K562 (cell line): ENCODE results near the gene SH3BP4. TPM values are rescaled to one million over a fixed set of nuclear protein-coding genes. Genes with fewer than 3 reads are reported as not detected.

Source experiments
- ATAC-seq: fragments of 200-7000 bp; cut with Tn5 transposase; 3 replicates; pipeline ENCODE4 v1.9.1; 2020; ENCODE audit warnings: moderate library complexity
- BruUV-seq: library from RNA; stranded (reverse); fragments of 400-500 nt; replicated peaks from 2 replicates; lab custom pipeline; 2021; lab: Mats Ljungman, UMichigan
- CTCF ChIA-PET: fragments of 300-600 bp; formaldehyde crosslinking; extraction: SDS; loops from one replicate; lab custom pipeline; 2021; ENCODE audit warnings: low intra/inter-chr PET ratio; lab: Yijun Ruan, JAX
- POLR2A ChIA-PET: fragments of 300-600, 350-650 bp; sonication (Branson Sonifier 250); formaldehyde crosslinking; extraction: SDS; loops from one replicate; lab custom pipeline; 2021; ENCODE audit warnings: antibody characterized with exemption, inconsistent platforms; lab: Yijun Ruan, JAX
- DNase-seq, 4 experiments: peaks; one replicate each; pipeline versions ENCODE4 v3.0.0 to v3.0.0-alpha.2; 2011 to 2018; ENCODE audit warnings: low spot score in 3 of 4, mixed read lengths in 3 of 4; ENCODE audit errors: extremely low read depth in 1 of 4
- FAIRE-seq: peaks from 2 replicates; lab custom pipeline; 2011; peaks lifted over from hg19 to GRCh38; lab: Jason Lieb, UNC
- H2AFZ ChIP-seq: 2 replicates; pipeline ENCODE4 v1.6.0; 2011; ENCODE audit warnings: low read depth, low read length, control low read depth, inconsistent platforms
- H3K27ac ChIP-seq: fragments of 200-600 bp; 3 replicates; pipeline ENCODE4 v1.8.0; 2011; ENCODE audit warnings: low read depth, mild to moderate bottlenecking, control low read depth, inconsistent platforms, low read length, moderate library complexity, mixed read lengths; ENCODE audit errors: extremely low read depth
- H3K27me3 ChIP-seq, 2 experiments: fragments of 300-600 bp in 1 of 2; 2 replicates in 1 of 2; 3 replicates in 1 of 2; pipeline versions ENCODE4 v1.6.0 to v1.8.0; 2011; ENCODE audit warnings: inconsistent platforms in 2 of 2, low read length in 2 of 2, mild to moderate bottlenecking in 1 of 2, mixed read lengths in 1 of 2, moderate library complexity in 1 of 2; ENCODE audit not compliant: control insufficient read depth in 2 of 2, insufficient read depth in 2 of 2
- H3K36me3 ChIP-seq: fragments of 300-600 bp; 3 replicates; pipeline ENCODE4 v1.8.0; 2011; ENCODE audit warnings: mild to moderate bottlenecking, low read length, inconsistent platforms; ENCODE audit not compliant: control insufficient read depth, insufficient read depth
- H3K4me1 ChIP-seq, 2 experiments: fragments of 200-600 bp in 1 of 2; replicated peaks in 1 of 2; 2 replicates in 1 of 2; 3 replicates in 1 of 2; pipeline versions ENCODE4 v1.5.1 to v1.8.0; 2011; ENCODE audit warnings: inconsistent platforms in 2 of 2, low read length in 2 of 2, mild to moderate bottlenecking in 1 of 2, mixed read lengths in 1 of 2, moderate library complexity in 1 of 2; ENCODE audit not compliant: control insufficient read depth in 2 of 2, insufficient read depth in 2 of 2
- H3K4me2 ChIP-seq: 2 replicates; pipeline ENCODE4 v1.6.1; 2011; ENCODE audit warnings: low read length, control low read depth, inconsistent platforms, mixed read lengths; ENCODE audit not compliant: insufficient read depth
- H3K4me3 ChIP-seq: fragments of 200-600 bp; sonication (generic), shearing (Covaris generic); 2 replicates; pipeline ENCODE4 v1.5.1; 2016; ENCODE audit warnings: control low read depth, inconsistent platforms
- H3K79me2 ChIP-seq: fragments of 200-600 bp; 3 replicates; pipeline ENCODE4 v1.8.0; 2011; ENCODE audit warnings: low read length, inconsistent platforms; ENCODE audit not compliant: control insufficient read depth, insufficient read depth
- H3K9ac ChIP-seq, 2 experiments: 2 replicates each; pipeline versions ENCODE4 v1.6.0 to v1.6.1; 2011; ENCODE audit warnings: low read depth in 2 of 2, low read length in 2 of 2, control low read depth in 1 of 2, inconsistent platforms in 1 of 2, mild to moderate bottlenecking in 1 of 2, mixed read lengths in 1 of 2; ENCODE audit not compliant: insufficient read depth in 1 of 2
- H3K9me1 ChIP-seq: one replicate; pipeline ENCODE4 v1.6.0; 2011; ENCODE audit warnings: inconsistent platforms, mild to moderate bottlenecking, low read length, moderate library complexity; ENCODE audit not compliant: control insufficient read depth, insufficient read depth
- H3K9me3 ChIP-seq: replicated peaks from 2 replicates; pipeline ENCODE4 v1.5.1; 2011; ENCODE audit warnings: low read depth, low read length, inconsistent platforms; ENCODE audit not compliant: control insufficient read depth, insufficient read depth
- H4K20me1 ChIP-seq: replicated peaks from 2 replicates; pipeline ENCODE4 v1.6.1; 2011; ENCODE audit warnings: low read length, inconsistent platforms, mixed read lengths; ENCODE audit not compliant: control insufficient read depth, insufficient read depth
- CXXC5 ChIP-seq: fragments of 250-450 bp; sonication (Bioruptor Pico); IDR thresholded peaks from 2 replicates; pipeline ENCODE4 v1.8.0; 2022; ENCODE audit warnings: inconsistent platforms, mild to moderate bottlenecking, moderate library complexity
- FOXJ2 ChIP-seq: fragments of 200-800 bp; sonication (Bioruptor generic); IDR thresholded peaks from 2 replicates; pipeline ENCODE4 v1.6.1; 2016; ENCODE audit warnings: missing genetic modification characterization, missing compliant biosample characterization
- GABPA ChIP-seq: fragments of 200-800 bp; sonication (Bioruptor generic); conservative IDR thresholded peaks from 2 replicates; pipeline ENCODE4 v1.6.1; 2016; ENCODE audit warnings: low read depth, missing genetic modification characterization, missing compliant biosample characterization
- PCBP1 ChIP-seq: fragments of 200-400 bp; formaldehyde crosslinking; IDR thresholded peaks from 2 replicates; pipeline ENCODE4 v1.6.1; 2018; ENCODE audit warnings: mild to moderate bottlenecking, low read depth, low read length; ENCODE audit not compliant: poor library complexity, severe bottlenecking
- PHF8 ChIP-seq: fragments of 200-600 bp; sonication (generic); IDR thresholded peaks from 2 replicates; pipeline ENCODE4 v1.6.1; 2012; ENCODE audit warnings: mixed run types, mild to moderate bottlenecking, inconsistent platforms, low read length, moderate library complexity, borderline replicate concordance
- POLR2G ChIP-seq: fragments of 200-400 bp; formaldehyde crosslinking; IDR thresholded peaks from 2 replicates; pipeline ENCODE4 v1.6.1; 2017; ENCODE audit warnings: low read depth, mild to moderate bottlenecking, antibody characterized with exemption, low read length, moderate library complexity
- TAL1 ChIP-seq: fragments of 450-650 bp; IDR thresholded peaks from 2 replicates; pipeline ENCODE4 v1.6.1; 2016; ENCODE audit warnings: mild to moderate bottlenecking
- XRCC4 ChIP-seq: IDR thresholded peaks from one replicate; pipeline ENCODE4 v1.6.1; 2011; ENCODE audit not compliant: insufficient read depth, insufficient read length; ENCODE audit errors: extremely low read depth
- ZBTB1 ChIP-seq: sonication (generic); formaldehyde crosslinking; IDR thresholded peaks from 2 replicates; pipeline ENCODE4 v1.8.1; 2023; ENCODE audit warnings: missing genetic modification reagents, low read depth, mild to moderate bottlenecking, borderline replicate concordance
- ZNF507 ChIP-seq: conservative IDR thresholded peaks from 2 replicates; pipeline ENCODE4 v1.6.1; 2017; ENCODE audit warnings: missing genetic modification characterization, missing compliant biosample characterization
- ZNF695 ChIP-seq: fragments of 450-650 bp; formaldehyde crosslinking; IDR thresholded peaks from 2 replicates; pipeline ENCODE4 v1.4.0; 2020; ENCODE audit warnings: mild to moderate bottlenecking, moderate library complexity
- WGBS: fragments of 100-300 bp; shearing (Covaris generic); methylation state at CpG from one replicate; pipeline ENCODE4 v1.1.6; 2016; ENCODE audit warnings: low coverage, mixed read lengths; ENCODE audit not compliant: insufficient coverage; ENCODE audit errors: missing lambda C conversion rate; 5-methylcytosine and 5-hydroxymethylcytosine counted together
- in situ Hi-C: fragments of 300-500 bp; cut with MboI; formaldehyde crosslinking; loops from 4 replicates; pipeline ENCODE4 v1.15.0; 2018; ENCODE audit warnings: inconsistent platforms, mixed read lengths
- intact Hi-C: fragments of 100-400 bp; cut with micrococcal nuclease; formaldehyde crosslinking; loops from 2 replicates; pipeline ENCODE4 v1.14.2; 2022
- polyA plus RNA-seq, 8 experiments: library from polyadenylated mRNA; depleted of rRNA in 4 of 8; stranded (reverse) in 5 of 8; unstranded in 3 of 8; fragments of >200 nt; fragmentation: Nextera tagmentation in 2 of 8; fragmentation: Illumina TruSeq in 1 of 8; extraction: Ambion mirVana in 2 of 8; extraction: Trizol in 1 of 8; gene quantifications; 2 replicates each; pipeline versions ENCODE4 v1.2.1 to v1.2.3, GENCODE V29; 2011 to 2014; ENCODE audit warnings: inconsistent platforms in 1 of 8, missing spikeins in 1 of 8
- total RNA-seq, 7 experiments: library from RNA; depleted of rRNA in 6 of 7; stranded (reverse); fragments of >200 nt in 6 of 7; fragmentation: Illumina TruSeq in 2 of 7; extraction: Trizol in 2 of 7; gene quantifications; 2 replicates each; pipeline versions ENCODE4 v1.2.1 to v1.2.3, GENCODE V29; 2011 to 2021; ENCODE audit warnings: low replicate concordance in 1 of 7
- TF ChIP-seq, protein P1 (sequence below): fragments of 450-650 bp; formaldehyde crosslinking; IDR thresholded peaks from 2 replicates; pipeline ENCODE4 v1.4.0; 2022; ENCODE audit warnings: missing genetic modification characterization
- TF ChIP-seq, protein P2 (sequence below): fragments of 450-650 bp; IDR thresholded peaks from 2 replicates; pipeline ENCODE4 v1.6.1; 2018; ENCODE audit warnings: mild to moderate bottlenecking, low read depth; ENCODE audit not compliant: partially characterized antibody
- TF ChIP-seq, protein P3 (sequence below): sonication (generic); formaldehyde crosslinking; IDR thresholded peaks from 2 replicates; pipeline ENCODE4 v1.8.0; 2022; ENCODE audit warnings: mild to moderate bottlenecking, missing genetic modification reagents
- TF ChIP-seq, protein P4 (sequence below): sonication (generic); formaldehyde crosslinking; IDR thresholded peaks from 2 replicates; pipeline ENCODE4 v1.5.0; 2020; ENCODE audit warnings: missing genetic modification reagents

The SH3BP4 gene
- total and polyA plus RNA-seq, 9 of the 15 experiments (the other 6 are each of a cell fraction or from before 2014, with no cell fraction given): 0.03 to 0.28 (median 0.27) TPM; not detected in 6

DNA sequence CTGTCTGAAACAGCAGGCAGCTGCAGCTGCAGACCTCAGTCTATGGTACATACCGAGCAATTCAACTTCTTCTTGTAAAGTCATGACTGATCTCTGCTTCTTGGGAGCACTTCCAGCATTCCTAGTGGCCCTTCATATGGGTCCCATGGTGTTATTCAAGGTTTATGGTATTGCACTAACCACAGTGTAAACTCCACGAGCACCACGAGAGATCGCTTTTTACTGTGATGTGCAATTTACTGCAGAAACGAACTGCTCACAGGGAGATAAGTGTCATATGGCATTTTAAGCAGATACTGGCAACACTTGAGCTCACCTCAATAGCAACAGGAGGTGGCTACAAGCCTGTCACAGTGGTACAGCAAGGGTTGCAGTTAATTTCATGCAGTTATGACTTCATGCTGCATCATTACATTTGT, 38.6 kb upstream of the SH3BP4 start (continued):
- TF ChIP-seq POLR2G (no peak), FOXJ2 (no peak), XRCC4 (no peak)

DNA sequence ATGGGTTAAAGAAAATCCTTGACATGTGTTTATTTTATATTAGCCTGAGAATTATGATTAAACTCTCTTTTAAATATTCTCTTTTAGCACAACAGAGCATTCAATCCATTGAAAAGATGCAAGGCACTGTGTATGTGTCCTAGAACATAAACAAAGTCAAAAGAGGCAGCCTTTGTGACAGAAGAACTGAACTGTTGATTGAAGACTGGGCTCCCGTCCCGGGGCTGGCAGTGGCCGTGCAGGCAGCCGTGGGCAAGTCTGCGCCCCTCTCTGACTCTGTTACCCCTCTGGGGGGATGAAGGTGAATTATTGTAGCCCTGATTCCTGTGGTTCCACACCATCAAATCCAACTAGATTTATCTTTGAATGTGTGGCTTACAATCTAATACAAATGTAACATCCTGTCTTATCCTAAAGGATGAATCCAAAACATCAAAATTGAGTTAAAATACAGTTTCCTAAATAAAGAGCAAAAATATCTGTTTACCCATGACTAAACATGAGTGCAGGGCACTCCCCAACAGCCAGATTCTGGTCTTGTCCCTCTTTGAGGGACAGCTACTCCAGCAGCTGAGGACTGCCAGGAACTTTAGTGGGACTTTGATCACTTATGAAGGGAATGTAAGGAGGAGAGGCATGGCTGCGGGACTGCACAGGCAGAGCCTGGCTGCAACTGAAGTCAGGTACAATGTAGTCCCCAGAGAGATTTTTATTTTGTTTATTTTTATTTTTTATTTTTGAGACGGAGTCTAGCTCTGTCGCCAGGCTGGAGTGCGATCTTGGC, 37.3 kb upstream of the SH3BP4 start:
- FAIRE-seq (no peak), ATAC-seq (no peak), DNase-seq (no peak)
- H3K4me1 ChIP-seq: no peaks in the 10 kb centered on the region
- no peak overlapping the region for H3K4me3 ChIP-seq
- no TSS peak for BruUV-seq
- no peaks in the 10 kb centered on the region for H3K79me2 ChIP-seq
- POLR2A ChIA-PET: interaction anchor here (0.6 kb wide), 1 partner anchor 13 kb away, joined by 3 read pairs; no protein-coding TSS in a partner anchor
- no peak overlapping the region for H3K27ac ChIP-seq
- 2% methylated on average over 8 of the region's 9 CpGs for WGBS
- no peaks in the 10 kb centered on the region for H3K9me1 ChIP-seq
- intact Hi-C loops: no loop called here
- no peaks in the 10 kb centered on the region for H3K9me3 ChIP-seq
- H3K9ac ChIP-seq: no peak overlapping the region
- H4K20me1 ChIP-seq: no peaks in the 10 kb centered on the region
- in situ Hi-C loops: no loop called here
- no peak overlapping the region for H2AFZ ChIP-seq
- no peaks in the 10 kb centered on the region for H3K36me3 ChIP-seq
- H3K4me2 ChIP-seq: no peak overlapping the region
- H3K27me3 ChIP-seq: peaks cover 0 to 6% of the 10 kb centered on the region in 2 experiments; a peak in 3 of 5 replicates
- CTCF ChIA-PET: no interaction called here
- TF ChIP-seq CXXC5 (CRISPR knock-in tag): no peak
- TF ChIP-seq PHF8: no peak
- TF ChIP-seq PCBP1: no peak
- TF ChIP-seq, protein P1, sequence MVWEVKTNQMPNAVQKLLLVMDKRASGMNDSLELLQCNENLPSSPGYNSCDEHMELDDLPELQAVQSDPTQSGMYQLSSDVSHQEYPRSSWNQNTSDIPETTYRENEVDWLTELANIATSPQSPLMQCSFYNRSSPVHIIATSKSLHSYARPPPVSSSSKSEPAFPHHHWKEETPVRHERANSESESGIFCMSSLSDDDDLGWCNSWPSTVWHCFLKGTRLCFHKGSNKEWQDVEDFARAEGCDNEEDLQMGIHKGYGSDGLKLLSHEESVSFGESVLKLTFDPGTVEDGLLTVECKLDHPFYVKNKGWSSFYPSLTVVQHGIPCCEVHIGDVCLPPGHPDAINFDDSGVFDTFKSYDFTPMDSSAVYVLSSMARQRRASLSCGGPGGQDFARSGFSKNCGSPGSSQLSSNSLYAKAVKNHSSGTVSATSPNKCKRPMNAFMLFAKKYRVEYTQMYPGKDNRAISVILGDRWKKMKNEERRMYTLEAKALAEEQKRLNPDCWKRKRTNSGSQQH (CRISPR knock-in tag): no peak
- TF ChIP-seq ZNF695 (CRISPR knock-in tag): no peak
- no peak for TF ChIP-seq ZBTB1 (CRISPR knock-in tag)
- no peak for TF ChIP-seq TAL1
- TF ChIP-seq, protein P2, sequence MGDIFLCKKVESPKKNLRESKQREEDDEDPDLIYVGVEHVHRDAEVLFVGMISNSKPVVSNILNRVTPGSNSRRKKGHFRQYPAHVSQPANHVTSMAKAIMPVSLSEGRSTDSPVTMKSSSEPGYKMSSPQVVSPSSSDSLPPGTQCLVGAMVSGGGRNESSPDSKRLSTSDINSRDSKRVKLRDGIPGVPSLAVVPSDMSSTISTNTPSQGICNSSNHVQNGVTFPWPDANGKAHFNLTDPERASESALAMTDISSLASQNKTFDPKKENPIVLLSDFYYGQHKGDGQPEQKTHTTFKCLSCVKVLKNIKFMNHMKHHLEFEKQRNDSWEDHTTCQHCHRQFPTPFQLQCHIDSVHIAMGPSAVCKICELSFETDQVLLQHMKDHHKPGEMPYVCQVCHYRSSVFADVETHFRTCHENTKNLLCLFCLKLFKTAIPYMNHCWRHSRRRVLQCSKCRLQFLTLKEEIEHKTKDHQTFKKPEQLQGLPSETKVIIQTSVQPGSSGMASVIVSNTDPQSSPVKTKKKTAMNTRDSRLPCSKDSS: no peak
- TF ChIP-seq FOXJ2: no peak
- no peak for TF ChIP-seq ZNF507 (tag)
- no peak for TF ChIP-seq GABPA (tag)
- TF ChIP-seq, protein P3, sequence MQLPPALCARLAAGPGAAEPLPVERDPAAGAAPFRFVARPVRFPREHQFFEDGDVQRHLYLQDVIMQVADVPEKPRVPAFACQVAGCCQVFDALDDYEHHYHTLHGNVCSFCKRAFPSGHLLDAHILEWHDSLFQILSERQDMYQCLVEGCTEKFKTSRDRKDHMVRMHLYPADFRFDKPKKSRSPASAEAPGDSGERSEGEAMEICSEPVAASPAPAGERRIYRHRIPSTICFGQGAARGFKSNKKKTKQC (CRISPR knock-in tag): no peak
- TF ChIP-seq, protein P4, sequence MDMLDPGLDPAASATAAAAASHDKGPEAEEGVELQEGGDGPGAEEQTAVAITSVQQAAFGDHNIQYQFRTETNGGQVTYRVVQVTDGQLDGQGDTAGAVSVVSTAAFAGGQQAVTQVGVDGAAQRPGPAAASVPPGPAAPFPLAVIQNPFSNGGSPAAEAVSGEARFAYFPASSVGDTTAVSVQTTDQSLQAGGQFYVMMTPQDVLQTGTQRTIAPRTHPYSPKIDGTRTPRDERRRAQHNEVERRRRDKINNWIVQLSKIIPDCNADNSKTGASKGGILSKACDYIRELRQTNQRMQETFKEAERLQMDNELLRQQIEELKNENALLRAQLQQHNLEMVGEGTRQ (CRISPR knock-in tag): no peak
